Measurements from ENCODE around the gene GNL1.

The GNL1 gene

GRCh38 chr6:30570263-30570662 is 14.0 kb upstream of the GNL1 start:
- DNase-seq (ENCODE audit: low spot score), result no peak

- DNase-seq (ENCODE audit: low spot score), result no peak
These were observed 12.0 kb upstream of the GNL1 start for GRCh38 chr6:30568245-30568644.

- DNase-seq (ENCODE audit: low spot score), result no peak
These were observed 9.5 kb upstream of the GNL1 start for GRCh38 chr6:30565772-30566171.

GRCh38 chr6:30564114-30564513 is 7.8 kb upstream of the GNL1 start:
- DNase-seq (ENCODE audit: low spot score), result no peak

GRCh38 chr6:30562470-30563425 is 6.5 kb upstream of the GNL1 start:
- no peak for DNase-seq (ENCODE audit: low spot score)

GRCh38 chr6:30560930-30561329 is 4.6 kb upstream of the GNL1 start:
- no peak for DNase-seq (ENCODE audit: low spot score)

- peak; percentile 65 for DNase-seq (ENCODE audit: low spot score)
These were observed 1.3 kb upstream of the GNL1 start for GRCh38 chr6:30557683-30557981.

GRCh38 chr6:30556906-30557682 is 805 bp upstream of the GNL1 start, which contains the start of gene PRR3:
Gene PRR3, plus strand, starts transcription at chr6:30557295. Its CDS starts 50 bp downstream, at chr6:30557345.
- peak; percentile 88 for DNase-seq (ENCODE audit: low spot score)

- no peak for DNase-seq (ENCODE audit: low spot score)
These were observed 548 bp downstream of the GNL1 start for GRCh38 chr6:30555816-30556065.

GRCh38 chr6:30554962-30555815 is 1.1 kb downstream of the GNL1 start:
- DNase-seq (ENCODE audit: low spot score), result peak; percentile 65

- DNase-seq (ENCODE audit: low spot score), result no peak
These were observed 1.9 kb downstream of the GNL1 start for GRCh38 chr6:30554404-30554803.

GRCh38 chr6:30548375-30548774 is 7.9 kb downstream of the GNL1 start:
- DNase-seq (ENCODE audit: low spot score), result no peak

- DNase-seq (ENCODE audit: low spot score), result no peak
These were observed 8.8 kb downstream of the GNL1 start for GRCh38 chr6:30547454-30547853.

GRCh38 chr6:30544666-30545272 is 11.5 kb downstream of the GNL1 start:
- DNase-seq (ENCODE audit: low spot score), result peak; percentile 75

- no peak for DNase-seq (ENCODE audit: low spot score)
These were observed 12.5 kb downstream of the GNL1 start for GRCh38 chr6:30543821-30544220.

GRCh38 chr6:30542915-30543314 is 13.4 kb downstream of the GNL1 start:
- DNase-seq (ENCODE audit: low spot score), result no peak

- no peak for DNase-seq (ENCODE audit: low spot score)
These were observed 13.9 kb downstream of the GNL1 start for GRCh38 chr6:30542404-30542725.

GRCh38 chr6:30541515-30542403 is 14.5 kb downstream of the GNL1 start:
- peak; percentile 80 for DNase-seq (ENCODE audit: low spot score)

GRCh38 chr6:30537931-30538330 is 18.4 kb downstream of the GNL1 start:
- no peak for DNase-seq (ENCODE audit: low spot score)

- DNase-seq (ENCODE audit: low spot score), result no peak
These were observed 22.6 kb downstream of the GNL1 start for GRCh38 chr6:30533460-30534294.
